M059J (cell line): ENCODE measurements around the gene TSPAN18. TPM values are rescaled to one million over a fixed set of nuclear protein-coding genes. Genes with fewer than 3 reads are reported as not detected.
A peak's percentile ranks its signal among the peaks of the same experiment; 100 is the strongest.

Experiments
- DNase-seq: peaks from one replicate; pipeline ENCODE4 v3.0.0-alpha.2; 2012; ENCODE audit warnings: low read depth
- total RNA-seq: library from RNA; depleted of rRNA; stranded (reverse); fragments of >200 nt; shearing (Covaris generic); gene quantifications from 2 replicates; pipeline ENCODE4 v1.2.3, GENCODE V29; 2014

Gene TSPAN18
- total RNA-seq, 1 experiment from 2014 or later: 1.1 TPM

DNA sequence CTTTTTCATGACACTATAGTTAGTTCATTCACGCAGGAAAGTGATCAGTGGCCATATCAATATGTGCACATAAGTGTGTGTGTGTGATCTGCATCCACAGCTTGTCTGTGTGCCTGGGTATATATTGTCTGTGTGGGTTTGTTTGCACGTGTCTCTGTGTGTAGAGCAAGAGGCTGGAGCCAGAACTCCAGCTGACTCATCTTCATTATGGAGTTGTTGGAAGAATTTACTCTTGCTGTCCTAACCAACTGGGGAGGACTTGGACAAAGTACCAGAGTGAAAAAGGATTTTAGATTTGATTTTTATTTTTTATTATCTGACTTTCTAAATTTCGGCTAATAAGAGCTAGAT is 160.0 kb downstream of the TSPAN18 start:
- peak; percentile 72 for DNase-seq

DNA sequence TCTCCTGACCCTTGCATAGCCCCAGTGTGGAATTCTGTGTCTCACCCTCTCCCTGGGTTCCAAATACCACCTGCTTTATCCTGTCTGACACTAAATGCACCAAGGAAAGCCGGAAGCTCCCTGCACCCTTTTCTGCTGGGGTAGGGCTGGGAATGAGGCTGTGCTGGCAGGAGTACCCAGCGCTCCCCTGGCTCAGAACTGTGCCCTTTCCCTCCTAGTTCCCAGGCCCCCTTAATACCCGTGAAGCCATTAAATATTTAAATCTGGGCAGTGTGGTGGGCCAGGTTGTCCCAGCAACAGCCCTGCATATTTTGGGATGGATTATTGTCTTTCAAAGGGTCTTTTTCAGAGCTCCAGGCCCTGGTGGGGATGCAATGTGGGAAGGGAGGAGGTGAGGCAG is 160.9 kb downstream of the TSPAN18 start:
- no peak for DNase-seq

DNA sequence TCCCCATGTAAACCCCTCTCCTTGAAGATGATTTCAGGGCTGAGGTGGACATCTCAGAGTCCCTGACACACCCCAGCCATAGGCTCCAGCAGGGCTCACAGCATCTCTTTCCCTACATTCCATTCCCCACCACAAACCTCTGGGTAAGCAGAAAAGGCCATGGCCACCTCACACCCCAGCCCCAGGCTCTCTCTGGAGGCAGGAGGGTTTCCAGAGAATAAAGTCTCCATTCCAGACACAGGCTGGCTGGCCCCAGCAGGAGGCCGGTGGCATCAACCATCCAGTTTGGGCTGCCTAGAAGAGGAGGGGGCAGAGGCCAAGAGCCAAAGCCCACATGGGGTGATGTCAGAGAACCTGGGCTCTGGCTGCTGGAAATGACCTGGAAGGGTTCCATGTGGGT is 162.5 kb downstream of the TSPAN18 start:
- DNase-seq: peak; percentile 86

DNA sequence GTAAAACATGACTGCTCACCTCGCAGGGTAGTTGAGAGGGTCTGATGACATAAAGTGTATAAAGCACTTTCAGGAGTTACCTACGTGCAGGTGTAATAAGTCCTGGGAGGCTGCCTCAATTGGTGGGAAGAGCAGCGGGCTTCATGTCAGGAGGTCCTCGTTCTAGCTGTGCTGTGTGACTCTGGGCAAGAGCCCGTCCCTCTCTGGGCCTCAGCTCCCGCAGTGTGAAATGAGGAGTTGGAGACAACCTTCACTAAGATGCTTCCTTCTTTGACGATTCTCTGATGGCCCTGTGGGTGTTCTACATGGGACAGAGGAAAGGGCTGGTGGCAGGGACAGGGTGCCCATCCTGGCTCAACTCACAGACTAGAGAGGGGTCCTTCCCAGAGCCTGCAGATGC is 166.1 kb downstream of the TSPAN18 start:
- no peak for DNase-seq

DNA sequence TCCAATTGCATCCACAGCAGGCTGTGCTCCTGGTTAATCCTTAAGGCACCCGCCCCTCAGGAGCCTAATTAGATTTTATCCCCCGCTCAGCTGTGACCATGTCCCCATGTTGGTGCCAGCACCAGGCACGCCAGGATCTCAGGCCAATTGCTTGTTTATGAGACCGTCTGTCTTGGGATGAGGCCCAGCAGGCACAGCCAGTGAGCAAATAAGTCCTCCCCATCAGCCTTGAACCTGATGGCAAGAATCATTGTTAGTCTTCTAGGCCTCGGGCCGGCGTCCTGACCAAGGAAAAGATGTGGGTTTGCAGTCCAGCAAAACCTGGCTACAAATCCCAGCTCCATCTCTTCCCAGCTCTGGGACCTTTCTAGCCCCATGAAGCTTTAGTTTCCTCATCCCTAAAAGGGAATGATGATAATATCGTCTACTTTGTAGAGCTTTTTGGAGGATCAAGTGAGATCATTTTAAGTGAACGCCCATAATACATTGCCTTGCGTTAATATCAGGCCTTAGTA is 166.6 kb downstream of the TSPAN18 start:
- no peak for DNase-seq

DNA sequence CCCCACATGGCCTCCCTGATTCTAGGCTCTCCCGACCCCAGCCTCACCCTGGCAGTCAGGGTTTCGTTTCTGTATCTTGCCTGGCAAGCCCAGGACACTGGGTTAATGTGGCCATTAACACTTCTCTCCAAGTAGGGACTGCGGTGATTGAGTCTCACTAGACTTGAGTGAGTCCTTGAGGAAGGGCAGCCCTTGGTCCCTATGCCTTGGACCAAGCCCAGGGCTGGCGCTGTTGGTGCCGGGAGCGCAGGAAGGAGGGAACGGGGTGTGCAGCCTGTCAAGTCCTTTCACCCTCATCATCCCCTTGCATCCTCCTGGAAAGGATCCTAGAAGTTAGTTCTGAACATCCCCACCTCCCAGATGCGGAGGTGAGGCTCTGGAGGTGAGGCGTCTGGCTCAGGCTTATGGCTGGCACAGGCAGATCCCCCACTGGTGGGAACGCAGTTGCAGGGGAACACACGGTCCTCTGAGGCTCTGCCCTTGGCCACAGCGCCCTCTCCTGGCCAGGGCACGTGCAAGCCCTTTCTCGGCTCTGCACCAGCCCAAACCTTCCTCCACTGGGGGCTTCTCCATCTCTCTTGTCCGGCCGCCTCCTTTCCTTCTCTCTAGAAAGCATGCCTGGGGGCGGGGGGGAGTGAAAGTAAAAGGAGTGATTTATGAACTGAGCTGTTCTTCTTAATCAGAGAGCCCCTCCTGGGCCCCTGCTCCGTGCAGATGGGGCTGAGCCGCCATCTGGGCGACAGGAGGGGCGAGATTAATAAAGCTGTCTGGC is 167.3 kb downstream of the TSPAN18 start:
- peak; percentile 44 for DNase-seq

DNA sequence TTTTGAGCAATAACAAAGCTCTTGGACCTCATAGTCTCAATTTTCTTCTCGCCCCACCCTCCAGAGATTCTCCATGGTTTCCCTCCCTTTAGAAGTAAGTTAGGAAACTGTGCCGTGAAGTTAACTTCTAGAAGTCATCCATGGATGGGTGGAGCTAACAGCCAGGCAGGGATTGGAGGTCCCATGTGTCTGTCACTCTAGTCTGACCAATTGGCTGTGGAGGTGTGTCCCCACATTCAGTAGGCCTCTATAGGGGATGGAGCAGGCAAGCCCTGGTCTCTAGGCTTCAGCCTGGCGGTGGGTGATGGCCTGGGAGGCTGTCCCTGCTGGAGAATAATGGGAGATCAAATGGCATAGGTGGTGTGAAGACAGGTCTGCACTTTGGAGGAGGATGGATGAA is 173.2 kb downstream of the TSPAN18 start:
- peak; percentile 53 for DNase-seq

DNA sequence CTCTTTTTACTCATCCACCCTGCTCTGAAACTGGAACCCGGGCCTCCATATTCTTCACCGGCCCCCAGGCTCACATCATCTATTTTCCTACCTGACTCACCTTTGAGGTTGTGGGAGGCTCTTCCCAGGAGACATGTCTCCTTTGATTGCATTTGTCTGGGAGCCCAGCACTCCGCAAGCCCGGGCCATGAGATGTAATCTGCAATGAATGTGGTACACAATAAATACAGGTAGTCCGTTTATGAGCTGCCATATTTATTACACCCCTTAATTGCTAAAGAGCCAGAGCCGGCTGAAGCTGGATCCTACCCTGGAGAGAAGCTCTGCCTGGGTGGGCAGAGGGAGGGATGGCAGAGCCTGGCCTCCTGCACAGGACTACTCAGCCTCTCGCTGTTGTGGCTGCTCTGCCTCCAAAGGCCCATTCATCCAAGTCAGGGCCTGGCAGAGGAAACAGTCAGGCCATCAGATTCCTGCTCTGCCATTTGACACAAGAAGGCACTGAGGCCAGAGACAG is 174.4 kb downstream of the TSPAN18 start:
- no peak for DNase-seq

DNA sequence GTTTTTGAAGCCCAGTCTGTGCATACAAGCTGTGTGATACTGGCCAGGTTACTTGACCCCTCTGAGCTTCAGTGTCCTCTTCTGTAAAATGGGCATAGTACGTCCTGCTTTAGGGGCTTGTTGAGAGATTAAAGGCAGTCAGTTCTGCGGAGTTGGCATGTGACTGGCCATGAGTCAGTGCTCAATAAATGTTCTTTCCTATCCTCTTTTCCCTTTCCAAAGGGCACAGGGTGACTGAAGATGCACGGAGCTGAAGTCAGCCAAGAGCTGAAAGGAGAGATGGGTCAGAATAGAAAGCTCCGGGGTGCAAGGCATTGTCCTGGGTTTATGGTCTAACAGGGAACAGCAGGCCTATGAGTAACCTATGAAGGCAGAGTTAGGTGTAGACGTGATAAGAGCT is 175.0 kb downstream of the TSPAN18 start:
- no peak for DNase-seq

DNA sequence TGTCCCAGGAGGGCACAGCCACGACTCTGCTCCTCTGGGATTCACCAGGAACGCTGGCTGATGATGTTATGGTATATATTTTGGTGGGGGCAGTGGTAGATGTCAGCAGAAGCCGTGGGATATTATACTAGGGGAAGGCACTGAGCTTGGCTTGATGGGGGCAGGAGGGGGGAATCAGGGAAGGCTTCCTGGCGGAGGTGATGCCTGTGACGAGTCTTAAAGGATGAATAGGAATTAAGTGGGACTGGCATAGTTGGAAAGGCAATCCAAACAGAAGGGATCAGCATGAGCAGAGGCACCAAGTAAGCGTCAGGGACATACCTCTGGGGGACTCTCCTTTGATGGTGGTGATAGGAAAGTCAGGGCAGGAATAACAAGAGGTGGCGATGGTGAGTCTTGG is 176.3 kb downstream of the TSPAN18 start:
- no peak for DNase-seq

DNA sequence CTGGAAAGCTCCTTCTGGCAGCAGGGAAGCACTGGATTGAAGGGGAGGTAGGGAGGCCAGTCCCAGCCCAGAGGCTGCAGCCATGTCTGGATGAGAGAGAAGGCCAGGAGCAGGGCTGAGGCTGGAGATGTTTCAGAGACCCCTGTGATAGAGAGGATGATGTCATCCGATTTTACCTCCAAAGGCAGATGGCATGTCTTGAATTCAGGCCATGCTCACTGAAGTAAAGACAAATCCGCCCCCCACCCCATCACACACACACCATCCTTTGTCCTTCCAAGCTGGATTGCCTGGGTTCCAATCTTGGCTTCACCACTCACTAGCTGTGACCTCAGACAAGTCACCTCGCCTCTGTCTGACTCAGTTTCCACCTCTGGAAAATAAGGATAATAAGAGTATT is 176.8 kb downstream of the TSPAN18 start:
- DNase-seq: no peak

DNA sequence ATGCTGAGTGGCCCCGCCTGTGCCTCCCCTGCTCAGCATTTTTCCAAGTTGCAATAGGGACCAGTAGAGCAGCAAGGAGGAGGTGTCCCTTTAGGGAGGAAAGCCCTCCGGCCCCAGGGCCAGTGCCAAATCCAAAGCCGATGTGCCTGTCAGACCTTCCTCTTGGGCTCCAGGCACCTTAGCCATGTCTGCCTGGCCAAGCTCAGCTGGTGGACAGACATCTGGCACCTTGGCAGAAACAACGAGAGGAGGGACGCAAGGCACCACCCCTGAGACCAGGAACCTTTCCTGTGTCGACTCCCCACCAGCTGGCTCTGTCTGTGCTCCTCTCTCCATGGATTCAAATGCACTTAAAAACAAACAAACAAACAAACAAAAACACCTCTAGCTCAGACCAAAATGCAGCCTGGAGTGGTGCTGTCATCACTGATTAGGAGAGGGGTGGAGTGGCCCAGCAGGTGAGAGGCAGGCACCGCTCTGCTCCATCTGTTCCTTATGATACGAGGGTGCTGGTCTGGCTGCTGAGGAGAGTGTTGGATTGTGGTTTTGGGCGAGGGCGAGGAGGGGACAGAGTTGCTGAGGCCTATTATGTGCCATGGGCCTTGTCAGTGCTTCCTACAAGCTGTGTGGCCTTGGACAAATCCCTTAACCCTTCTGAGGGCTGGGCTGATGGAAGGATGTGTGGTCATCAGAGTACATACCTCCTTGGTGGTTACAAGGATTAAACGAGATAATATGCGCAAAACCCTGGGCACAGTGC is 177.7 kb downstream of the TSPAN18 start:
- DNase-seq: no peak

DNA sequence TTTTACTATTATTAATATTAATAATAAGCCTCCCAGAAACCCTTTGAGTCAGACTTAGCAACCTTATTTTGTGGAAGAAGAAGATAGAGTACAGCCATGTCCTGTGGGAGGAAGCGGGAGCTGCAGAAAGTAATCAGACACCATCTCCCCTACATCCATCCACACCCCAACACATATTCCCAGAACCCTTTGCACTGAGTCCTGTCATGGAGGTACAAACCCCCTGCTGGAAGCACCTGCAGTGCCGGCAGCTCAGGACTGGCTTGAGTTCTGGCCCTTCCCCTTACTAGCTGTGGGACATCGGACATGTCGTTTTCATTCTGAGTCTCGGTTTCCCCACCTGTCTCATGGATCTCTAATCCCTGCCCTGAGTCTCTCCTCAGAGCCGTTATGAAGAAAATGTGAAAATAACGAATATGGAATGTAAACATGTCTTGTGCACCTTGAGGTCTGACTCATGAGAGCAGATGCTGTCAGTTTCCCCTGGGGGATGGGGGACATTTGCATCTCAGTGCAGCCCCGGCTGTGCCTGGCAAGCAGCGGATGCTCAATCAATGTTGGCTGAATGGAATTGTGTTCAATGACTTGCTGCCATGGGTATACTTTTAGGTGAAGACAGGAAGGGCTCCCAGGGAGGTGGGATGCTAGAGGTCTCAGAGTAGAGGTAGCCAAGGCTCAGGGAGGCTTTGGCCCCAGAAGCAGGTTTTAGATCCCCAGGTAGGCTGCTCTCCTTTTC is 178.5 kb downstream of the TSPAN18 start:
- no peak for DNase-seq

DNA sequence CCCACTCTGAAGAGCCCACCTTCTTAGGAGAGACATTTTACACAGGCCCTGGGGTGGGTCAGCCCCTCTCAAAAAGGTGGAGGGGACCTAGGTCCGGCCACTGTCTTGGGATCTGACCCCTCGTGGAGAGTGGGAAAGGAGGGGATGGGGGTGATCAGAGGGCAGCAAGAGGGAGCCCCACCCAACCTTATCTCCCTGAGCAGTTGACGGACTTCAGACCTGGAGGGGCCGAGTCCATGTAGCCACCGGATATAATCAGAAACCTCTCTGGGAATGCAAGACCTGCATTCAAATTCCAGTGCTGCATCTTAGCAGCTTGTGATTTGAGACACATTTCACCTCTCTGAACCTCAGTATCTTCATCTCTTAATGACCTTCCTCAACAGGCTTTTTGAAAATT is 179.9 kb downstream of the TSPAN18 start:
- no peak for DNase-seq

DNA sequence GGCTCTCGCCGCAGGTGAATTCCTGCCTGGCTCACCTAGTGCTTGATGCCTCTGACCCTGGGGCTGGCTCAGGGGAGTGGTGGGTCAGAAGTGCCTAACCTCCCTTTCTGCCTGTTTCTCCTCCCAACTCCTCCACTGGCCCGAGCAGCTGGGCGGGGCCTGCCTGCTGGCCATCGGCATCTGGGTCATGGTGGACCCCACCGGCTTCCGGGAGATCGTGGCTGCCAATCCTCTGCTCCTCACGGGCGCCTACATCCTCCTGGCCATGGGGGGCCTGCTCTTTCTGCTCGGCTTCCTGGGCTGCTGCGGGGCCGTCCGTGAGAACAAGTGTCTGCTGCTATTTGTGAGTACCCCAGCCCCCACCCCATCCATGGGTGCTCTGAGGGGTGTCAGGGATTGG is 182.8 kb downstream of the TSPAN18 start:
- DNase-seq: no peak

DNA sequence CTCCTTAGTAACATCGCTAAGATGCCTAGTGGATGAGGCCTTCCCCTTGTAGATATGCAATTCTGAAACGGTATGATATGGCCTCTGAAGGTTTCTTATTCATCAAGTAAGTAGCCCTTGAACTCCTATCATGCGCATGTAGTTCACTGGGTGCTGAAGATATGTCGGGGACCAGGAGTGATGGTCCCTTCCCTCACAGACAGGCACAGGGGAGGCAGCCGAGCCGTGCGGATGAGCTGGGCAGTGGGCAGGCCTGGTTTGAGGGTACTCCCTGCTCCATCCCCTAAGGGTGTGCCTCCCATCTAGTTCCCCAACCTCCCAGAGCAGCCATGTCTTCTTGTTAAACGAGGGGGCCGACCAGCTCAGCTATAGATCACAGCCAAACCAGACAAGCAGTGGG is 183.8 kb downstream of the TSPAN18 start:
- DNase-seq: no peak

DNA sequence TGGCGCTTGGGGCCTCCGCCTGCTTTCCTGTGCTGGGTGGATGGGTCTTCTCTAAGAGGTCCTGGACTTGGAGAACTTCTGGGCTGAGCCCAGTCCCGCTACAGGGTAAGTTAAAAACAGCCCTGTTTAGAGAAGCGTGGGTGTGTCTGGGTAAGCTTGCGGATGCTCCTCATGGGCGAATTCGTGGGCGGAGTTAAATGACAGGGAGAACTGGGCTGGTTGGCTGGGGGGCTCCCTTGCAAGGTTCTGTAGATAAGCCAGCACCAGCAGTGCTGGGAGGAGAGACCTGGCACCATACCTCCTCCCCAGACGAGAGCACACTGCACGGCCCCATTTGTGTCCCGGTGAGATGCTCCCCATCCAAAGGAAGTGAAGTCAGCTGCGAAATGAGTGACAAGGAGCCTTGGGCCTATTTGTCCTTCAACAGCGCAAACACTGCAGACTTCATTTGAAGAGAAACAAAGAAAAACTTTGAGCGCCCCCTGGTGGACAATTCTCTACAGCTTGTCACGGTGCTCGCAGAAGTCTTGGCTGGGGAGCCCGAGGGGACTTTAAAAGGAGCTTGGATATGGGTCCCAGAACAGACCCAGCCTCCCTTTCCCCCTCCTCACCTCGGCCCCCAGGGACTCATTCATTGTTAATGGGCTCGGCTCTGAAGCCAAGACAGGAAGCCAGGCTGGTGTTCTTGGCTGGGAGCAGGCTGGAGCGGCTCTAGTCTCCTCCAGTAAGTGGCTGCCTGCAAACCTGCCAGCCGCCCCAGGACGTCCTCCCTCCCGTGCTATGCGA is 184.5 kb downstream of the TSPAN18 start:
- peak; percentile 79 for DNase-seq

DNA sequence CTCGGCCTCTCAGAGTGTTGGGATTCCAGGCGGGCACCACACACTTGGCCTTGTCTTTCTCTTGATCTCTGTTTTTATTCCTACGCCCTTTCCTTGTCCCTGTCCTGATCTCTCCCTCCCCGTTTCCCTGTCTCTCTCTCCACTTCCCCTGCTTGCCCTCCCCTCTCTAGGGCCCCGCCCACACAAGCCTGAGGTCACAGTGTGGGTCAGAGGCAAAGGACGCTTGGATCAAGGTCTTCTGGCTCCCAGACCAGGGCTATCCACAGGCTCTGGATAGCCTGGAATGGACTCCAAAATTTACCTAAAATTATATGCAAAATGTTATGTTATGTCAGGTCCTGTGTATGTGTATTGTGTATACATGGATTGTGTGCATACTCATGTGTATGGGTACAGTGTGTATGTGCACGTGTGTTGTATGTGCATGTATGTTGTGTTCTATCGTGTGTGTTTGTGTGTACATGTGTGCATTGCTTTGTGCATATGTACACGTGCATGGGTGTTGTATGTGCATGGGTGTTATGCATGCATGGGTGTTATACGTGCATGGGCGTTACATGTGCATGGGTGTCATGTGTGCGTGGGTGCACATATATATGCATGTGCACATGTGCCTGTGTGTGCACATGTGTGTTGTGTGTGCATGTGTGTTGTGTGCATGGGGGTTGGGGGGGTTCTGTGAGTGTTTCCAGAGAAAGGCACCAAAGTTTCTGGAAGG is 185.7 kb downstream of the TSPAN18 start:
- no peak for DNase-seq

DNA sequence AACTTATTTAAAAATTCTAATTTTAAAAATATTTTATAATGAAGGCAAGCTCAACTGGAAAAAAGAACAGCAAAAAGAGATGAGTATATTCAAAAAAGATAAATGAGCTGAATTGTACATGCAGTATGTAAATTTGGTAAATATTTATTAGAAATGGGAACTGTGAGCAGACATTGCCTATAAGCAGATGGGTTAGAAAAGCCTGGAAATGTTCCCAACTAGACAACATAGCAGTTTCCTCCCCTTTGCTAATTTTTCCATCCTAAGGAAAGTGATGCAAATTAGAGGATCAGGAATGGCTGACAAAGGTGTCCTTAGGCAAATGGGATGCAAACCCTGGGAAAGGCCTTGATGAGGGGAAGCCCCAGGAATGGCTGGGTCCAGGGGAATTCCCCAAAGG is 186.7 kb downstream of the TSPAN18 start:
- no peak for DNase-seq

DNA sequence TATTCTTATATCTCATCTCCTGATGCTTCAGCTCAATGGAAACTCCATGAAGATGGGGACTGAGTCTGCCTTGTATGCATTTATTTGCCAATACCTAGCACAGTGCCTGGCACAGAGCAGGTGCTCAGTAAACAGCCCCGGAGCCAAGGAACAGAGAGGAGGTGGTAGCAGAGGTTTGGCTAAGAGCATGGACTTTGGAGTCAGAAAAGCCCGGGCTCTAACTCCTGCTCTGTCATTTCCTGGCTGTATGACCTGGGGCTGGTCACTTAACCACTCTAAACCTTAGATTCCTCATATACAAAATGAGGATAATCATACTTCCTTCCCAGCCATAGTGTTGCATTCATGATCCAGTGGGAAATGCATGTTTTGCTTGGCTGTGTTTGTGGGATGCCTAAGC is 187.3 kb downstream of the TSPAN18 start:
- DNase-seq: no peak

DNA sequence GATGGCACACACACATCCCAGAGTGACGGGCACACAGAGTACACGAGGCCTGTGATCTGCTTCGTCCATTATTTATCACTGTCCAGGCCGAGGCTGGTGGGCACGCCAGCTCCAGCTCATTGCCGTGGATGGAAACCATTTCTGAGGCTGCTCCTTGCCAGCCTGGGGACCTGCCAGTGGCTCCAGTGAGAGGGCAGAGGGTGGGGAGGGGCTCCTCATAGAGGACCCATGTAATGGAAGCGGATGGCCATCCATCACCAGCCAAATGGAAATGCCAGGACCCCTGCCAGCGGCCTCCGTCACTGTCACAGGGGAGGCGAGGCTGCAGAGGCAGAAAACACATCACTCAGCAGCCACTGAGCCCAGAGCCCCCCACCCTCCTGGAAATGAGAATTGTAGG is 188.2 kb downstream of the TSPAN18 start:
- DNase-seq: no peak
